Effector CD4-positive, alpha-beta T cell (primary cell): ENCODE results near the gene PDE6H. TPM values are rescaled to one million over a fixed set of nuclear protein-coding genes. Genes with fewer than 3 reads are reported as not detected.

Source experiments
- DNase-seq: peaks from one replicate; pipeline ENCODE4 v3.0.0-alpha.2; 2020
- total RNA-seq: gene quantifications from one replicate; lab custom pipeline; 2026; lab: John Stamatoyannopoulos, UW

The PDE6H gene
- not detected for total RNA-seq

- DNase-seq: no peak
These were observed at the start of gene PDE6H for GRCh38 chr12:14972816-14973215. TSS of gene PDE6H (plus strand) at chr12:14973042. CDS start at chr12:14978013, 4,971 bp downstream.

- DNase-seq: no peak
These were observed 48.9 kb upstream of the PDE6H start for GRCh38 chr12:14923944-14924343.

GRCh38 chr12:14924541-14924940 lies 48.3 kb upstream of the PDE6H start:
- no peak for DNase-seq

GRCh38 chr12:14927267-14927666 lies 45.6 kb upstream of the PDE6H start:
- DNase-seq: no peak

- DNase-seq: no peak
These were observed 43.9 kb upstream of the PDE6H start for GRCh38 chr12:14928931-14929330.

- DNase-seq: no peak
These were observed 42.5 kb upstream of the PDE6H start for GRCh38 chr12:14930299-14930698.

- no peak for DNase-seq
These were observed 41.5 kb upstream of the PDE6H start for GRCh38 chr12:14931359-14931758.

GRCh38 chr12:14931791-14932560 lies 40.9 kb upstream of the PDE6H start:
- DNase-seq: no peak

GRCh38 chr12:14934511-14934910 lies 38.3 kb upstream of the PDE6H start:
- no peak for DNase-seq

GRCh38 chr12:14935031-14935430 lies 37.8 kb upstream of the PDE6H start:
- DNase-seq: no peak

GRCh38 chr12:14936224-14936861 lies 36.5 kb upstream of the PDE6H start:
- peak; percentile 18 for DNase-seq

GRCh38 chr12:14937014-14937413 lies 35.8 kb upstream of the PDE6H start:
- no peak for DNase-seq

- no peak for DNase-seq
These were observed 35.2 kb upstream of the PDE6H start for GRCh38 chr12:14937689-14938088.

- no peak for DNase-seq
These were observed 34.5 kb upstream of the PDE6H start, which contains the start of gene ERP27 for GRCh38 chr12:14938301-14938700. TSS of gene ERP27 (minus strand) at chr12:14938537. CDS start at chr12:14938508, 29 bp downstream.

- no peak for DNase-seq
These were observed 31.5 kb upstream of the PDE6H start for GRCh38 chr12:14941369-14941768.

- DNase-seq: no peak
These were observed 30.5 kb upstream of the PDE6H start for GRCh38 chr12:14942196-14942931.

GRCh38 chr12:14946162-14946561 lies 26.7 kb upstream of the PDE6H start:
- DNase-seq: no peak

- no peak for DNase-seq
These were observed 26.0 kb upstream of the PDE6H start for GRCh38 chr12:14946861-14947260.

GRCh38 chr12:14948672-14949071 lies 24.2 kb upstream of the PDE6H start:
- peak; percentile 53 for DNase-seq

- DNase-seq: no peak
These were observed 23.2 kb upstream of the PDE6H start for GRCh38 chr12:14949631-14950030.

- no peak for DNase-seq
These were observed 22.4 kb upstream of the PDE6H start for GRCh38 chr12:14950421-14950820.

- peak; percentile 9 for DNase-seq
These were observed 21.7 kb upstream of the PDE6H start for GRCh38 chr12:14950982-14951746.

- DNase-seq: no peak
These were observed 21.0 kb upstream of the PDE6H start for GRCh38 chr12:14951851-14952250.
